Panc1 (cell line): ENCODE data around the gene FAM76A.
"Not testable (repeated sequence)": the region's sequence is repeated elsewhere in the genome, so short reads cannot be mapped to it uniquely, and the experiment has no call there.

Source experiments
- CTCF ChIP-seq: fragments of 450-650 bp; IDR thresholded peaks from 2 replicates; pipeline ENCODE4 v1.5.1; 2017; ENCODE audit warnings: mild to moderate bottlenecking
- POLR2AphosphoS5 ChIP-seq: IDR thresholded peaks from 2 replicates; pipeline ENCODE4 v1.6.1; 2012; ENCODE audit warnings: mild to moderate bottlenecking, low read depth, low read length, moderate library complexity
- REST ChIP-seq, 2 experiments: IDR thresholded peaks; 2 replicates each; pipeline ENCODE4 v1.6.1; 2011 to 2012; ENCODE audit warnings: low read depth in 2 of 2, control low read depth in 1 of 2, low read length in 1 of 2, mild to moderate bottlenecking in 1 of 2, moderate library complexity in 1 of 2; ENCODE audit not compliant: insufficient read depth in 1 of 2
- TCF7L2 ChIP-seq: IDR thresholded peaks from 2 replicates; pipeline ENCODE4 v1.6.1; 2011; ENCODE audit warnings: mild to moderate bottlenecking, low read depth, low read length, inconsistent platforms

GRCh38 chr1:27776276-27776675 is 50.5 kb downstream of the FAM76A start:
- TF ChIP-seq CTCF; REST (IDR thresholded peaks at IDR 0.05; ENCODE audit: insufficient read depth in 1 of 2, low read depth in 2 of 2, low read length in 1 of 2); POLR2AphosphoS5; TCF7L2: not testable (repeated sequence)
